Panc1 (cell line): ENCODE data around the gene NFIC. TPM values are rescaled to one million over a fixed set of nuclear protein-coding genes. Genes with fewer than 3 reads are reported as not detected.

Source experiments
- ATAC-seq: fragments of 200-7000 bp; cut with Tn5 transposase; 2 replicates; pipeline ENCODE4 v1.9.1; 2020; ENCODE audit warnings: mild to moderate bottlenecking, moderate library complexity
- BruUV-seq: library from RNA; stranded (reverse); fragments of 400-500 nt; replicated peaks from 2 replicates; lab custom pipeline; 2021; lab: Mats Ljungman, UMichigan
- CTCF ChIA-PET: fragments of 300-600 bp; sonication (Branson Sonifier 250); formaldehyde crosslinking; loops from one replicate; lab custom pipeline; 2022; ENCODE audit warnings: antibody characterized with exemption; lab: Charles Lee
- POLR2A ChIA-PET: fragments of 300-600 bp; sonication (Branson Sonifier 250); formaldehyde crosslinking; loops from one replicate; lab custom pipeline; 2022; ENCODE audit warnings: antibody characterized with exemption; lab: Charles Lee
- DNase-seq: peaks from one replicate; pipeline ENCODE4 v3.0.0-alpha.2; 2010; ENCODE audit warnings: low read depth, low spot score
- H3K27ac ChIP-seq: 2 replicates; pipeline ENCODE4 v1.5.1; 2011; ENCODE audit warnings: mild to moderate bottlenecking, low read length, inconsistent platforms
- H3K27me3 ChIP-seq: fragments of 200-500 bp; sonication (Bioruptor generic); 2 replicates; pipeline ENCODE4 v1.6.0; 2014; ENCODE audit warnings: low read length, inconsistent platforms; ENCODE audit not compliant: control insufficient read depth, insufficient read depth
- H3K36me3 ChIP-seq: fragments of 200-500 bp; sonication (Bioruptor generic); 2 replicates; pipeline ENCODE4 v1.5.1; 2014; ENCODE audit warnings: inconsistent platforms, mild to moderate bottlenecking, low read length, moderate library complexity; ENCODE audit not compliant: control insufficient read depth, insufficient read depth
- H3K4me1 ChIP-seq: 2 replicates; pipeline ENCODE4 v1.5.1; 2011; ENCODE audit warnings: inconsistent platforms, mild to moderate bottlenecking, low read length, moderate library complexity; ENCODE audit not compliant: control insufficient read depth, insufficient read depth
- H3K4me3 ChIP-seq, 2 experiments: 2 replicates each; pipeline ENCODE4 v1.5.1; 2011 to 2012; ENCODE audit warnings: low read depth in 2 of 2, low read length in 2 of 2, mild to moderate bottlenecking in 2 of 2, inconsistent platforms in 1 of 2, moderate library complexity in 1 of 2
- H3K9me3 ChIP-seq: fragments of 200-500 bp; sonication (Bioruptor generic); 2 replicates; pipeline ENCODE4 v1.5.1; 2014; ENCODE audit warnings: low read depth, mild to moderate bottlenecking, inconsistent platforms, low read length, moderate library complexity; ENCODE audit not compliant: control insufficient read depth, insufficient read depth
- CTCF ChIP-seq: fragments of 450-650 bp; IDR thresholded peaks from 2 replicates; pipeline ENCODE4 v1.5.1; 2017; ENCODE audit warnings: mild to moderate bottlenecking
- POLR2AphosphoS5 ChIP-seq: IDR thresholded peaks from 2 replicates; pipeline ENCODE4 v1.6.1; 2012; ENCODE audit warnings: mild to moderate bottlenecking, low read depth, low read length, moderate library complexity
- SIN3A ChIP-seq: IDR thresholded peaks from 2 replicates; pipeline ENCODE4 v1.6.1; 2012; ENCODE audit warnings: low read depth, mild to moderate bottlenecking, low read length, moderate library complexity, borderline replicate concordance; ENCODE audit not compliant: insufficient read depth
- TCF7L2 ChIP-seq: IDR thresholded peaks from 2 replicates; pipeline ENCODE4 v1.6.1; 2011; ENCODE audit warnings: mild to moderate bottlenecking, low read depth, low read length, inconsistent platforms
- in situ Hi-C: cut with HindIII; loops from 2 replicates; pipeline ENCODE4 v1.10.0; 2016; ENCODE audit warnings: low sequenced_read_pairs, low pct_unique_long_range_greater_than_20kb
- intact Hi-C: fragments of 100-400 bp; cut with micrococcal nuclease; formaldehyde crosslinking; loops from one replicate; pipeline ENCODE4 v1.10.0; 2022; ENCODE audit not compliant: unreplicated experiment
- total RNA-seq: library from RNA; stranded (reverse); gene quantifications from one replicate; pipeline ENCODE4 v1.2.1, GENCODE V29; 2021; ENCODE audit not compliant: unreplicated experiment
- TF ChIP-seq, protein P1 (sequence below), 2 experiments: IDR thresholded peaks; 2 replicates each; pipeline ENCODE4 v1.6.1; 2011 to 2012; ENCODE audit warnings: low read depth in 2 of 2, control low read depth in 1 of 2, low read length in 1 of 2, mild to moderate bottlenecking in 1 of 2, moderate library complexity in 1 of 2; ENCODE audit not compliant: insufficient read depth in 1 of 2

Gene NFIC
- total RNA-seq, 1 experiment from 2014 or later: 120 TPM

DNA sequence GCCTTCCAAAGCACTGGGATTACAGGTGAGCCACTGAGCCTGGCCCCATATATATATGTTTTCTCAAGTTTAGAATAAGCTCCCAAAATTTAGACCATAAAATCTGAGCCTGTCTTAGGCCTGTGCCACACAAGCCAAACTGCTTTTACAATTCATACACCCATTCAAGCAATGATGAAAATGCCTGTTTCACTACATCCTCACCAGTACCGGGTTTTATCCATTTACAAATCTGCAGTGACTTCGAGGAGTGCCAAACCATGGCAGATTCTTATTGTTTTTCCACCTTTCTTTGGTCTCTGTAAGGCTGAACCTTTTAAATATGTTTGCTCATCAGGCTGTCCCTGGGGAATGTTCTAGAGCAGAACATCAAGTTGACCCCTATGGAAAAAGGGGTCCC lies 9.6 kb upstream of the NFIC start:
- Histone ChIP-seq H3K36me3 (no peaks in the 10 kb centered on the region), H3K27me3 (no peaks in the 10 kb centered on the region), H3K4me1 (peaks cover 8% of the 10 kb centered on the region), H3K9me3 (no peaks in the 10 kb centered on the region), H3K27ac (peak overlapping the region; percentile 18; the same call in 1 of the 2 replicates), H3K4me3 (no peak overlapping the region)
- ChIA-PET POLR2A (no interaction called here), CTCF (no interaction called here)
- in situ Hi-C loops (no loop called here), intact Hi-C loops (no loop called here)
- no peak for ATAC-seq
- DNase-seq: no peak
- no TSS peak for BruUV-seq
- TF ChIP-seq CTCF (no peak), TCF7L2 (no peak), SIN3A (no peak), POLR2AphosphoS5 (no peak)

- no peak for ATAC-seq
- no peak for DNase-seq
- Histone ChIP-seq H3K27ac (peak overlapping the region; percentile 18; the same call in 1 of the 2 replicates), H3K4me3 (no peak overlapping the region), H3K4me1 (peaks cover 8% of the 10 kb centered on the region), H3K9me3 (no peaks in the 10 kb centered on the region), H3K36me3 (no peaks in the 10 kb centered on the region), H3K27me3 (no peaks in the 10 kb centered on the region)
- intact Hi-C loops: no loop called here
- TF ChIP-seq, protein P1, sequence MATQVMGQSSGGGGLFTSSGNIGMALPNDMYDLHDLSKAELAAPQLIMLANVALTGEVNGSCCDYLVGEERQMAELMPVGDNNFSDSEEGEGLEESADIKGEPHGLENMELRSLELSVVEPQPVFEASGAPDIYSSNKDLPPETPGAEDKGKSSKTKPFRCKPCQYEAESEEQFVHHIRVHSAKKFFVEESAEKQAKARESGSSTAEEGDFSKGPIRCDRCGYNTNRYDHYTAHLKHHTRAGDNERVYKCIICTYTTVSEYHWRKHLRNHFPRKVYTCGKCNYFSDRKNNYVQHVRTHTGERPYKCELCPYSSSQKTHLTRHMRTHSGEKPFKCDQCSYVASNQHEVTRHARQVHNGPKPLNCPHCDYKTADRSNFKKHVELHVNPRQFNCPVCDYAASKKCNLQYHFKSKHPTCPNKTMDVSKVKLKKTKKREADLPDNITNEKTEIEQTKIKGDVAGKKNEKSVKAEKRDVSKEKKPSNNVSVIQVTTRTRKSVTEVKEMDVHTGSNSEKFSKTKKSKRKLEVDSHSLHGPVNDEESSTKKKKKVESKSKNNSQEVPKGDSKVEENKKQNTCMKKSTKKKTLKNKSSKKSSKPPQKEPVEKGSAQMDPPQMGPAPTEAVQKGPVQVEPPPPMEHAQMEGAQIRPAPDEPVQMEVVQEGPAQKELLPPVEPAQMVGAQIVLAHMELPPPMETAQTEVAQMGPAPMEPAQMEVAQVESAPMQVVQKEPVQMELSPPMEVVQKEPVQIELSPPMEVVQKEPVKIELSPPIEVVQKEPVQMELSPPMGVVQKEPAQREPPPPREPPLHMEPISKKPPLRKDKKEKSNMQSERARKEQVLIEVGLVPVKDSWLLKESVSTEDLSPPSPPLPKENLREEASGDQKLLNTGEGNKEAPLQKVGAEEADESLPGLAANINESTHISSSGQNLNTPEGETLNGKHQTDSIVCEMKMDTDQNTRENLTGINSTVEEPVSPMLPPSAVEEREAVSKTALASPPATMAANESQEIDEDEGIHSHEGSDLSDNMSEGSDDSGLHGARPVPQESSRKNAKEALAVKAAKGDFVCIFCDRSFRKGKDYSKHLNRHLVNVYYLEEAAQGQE (IDR thresholded peaks at IDR 0.05; ENCODE audit: insufficient read depth in 1 of 2, low read depth in 2 of 2, low read length in 1 of 2): no peak
- TF ChIP-seq TCF7L2 (no peak), CTCF (no peak), POLR2AphosphoS5 (no peak), SIN3A (no peak)
- POLR2A ChIA-PET: no interaction called here
- CTCF ChIA-PET: no interaction called here
- in situ Hi-C loops: no loop called here
- no TSS peak for BruUV-seq
Measured at GRCh38 chr19:3357271-3357991, 9.0 kb upstream of the NFIC start.
